Measurements from ENCODE around the gene MS4A18.

MS4A18 gene

GRCh38 chr11:60766547-60766946 lies 42.0 kb downstream of the MS4A18 start:
- no peak for DNase-seq

DNA sequence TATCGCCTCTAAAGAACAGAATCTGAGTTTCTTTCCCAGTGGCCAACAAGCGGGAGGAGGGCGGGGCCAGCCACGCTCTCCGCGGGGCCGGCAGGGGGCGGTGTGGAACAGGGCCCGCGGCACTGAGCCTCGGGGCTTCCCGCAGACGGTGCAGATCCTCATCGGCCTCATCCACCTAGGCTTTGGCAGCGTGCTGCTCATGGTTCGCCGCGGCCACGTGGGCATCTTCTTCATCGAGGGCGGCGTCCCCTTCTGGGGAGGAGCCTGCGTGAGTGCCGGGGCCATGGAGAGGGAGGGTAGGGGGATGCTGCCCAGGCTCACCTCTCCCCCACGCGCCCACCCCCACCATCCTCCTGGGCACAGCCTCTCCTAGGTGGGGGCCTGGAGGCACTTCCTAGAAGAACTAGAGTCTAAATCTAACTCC lies 42.9 kb downstream of the MS4A18 start:
- no peak for DNase-seq

DNA sequence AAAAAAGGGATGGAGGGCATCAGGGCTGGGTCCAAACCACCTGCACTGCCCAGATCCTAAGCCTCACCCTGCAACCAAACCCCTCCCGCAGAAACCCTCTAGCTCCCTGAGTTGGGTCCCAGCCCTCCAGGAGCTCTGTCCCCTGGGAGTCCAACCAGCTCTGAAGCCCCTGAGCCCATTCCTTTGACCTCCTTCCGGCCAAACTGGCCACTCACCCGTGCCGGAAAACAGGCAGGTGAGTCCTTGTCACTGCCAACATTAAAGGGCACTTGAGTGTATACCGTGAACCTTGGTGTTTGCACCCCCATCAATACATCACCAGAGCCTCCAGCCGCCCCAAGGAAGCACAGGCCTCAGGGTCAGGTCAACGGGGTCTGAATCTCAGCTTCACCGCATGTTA lies 43.7 kb downstream of the MS4A18 start:
- DNase-seq = no peak

- DNase-seq = no peak
Measured at GRCh38 chr11:60769273-60769672, 44.8 kb downstream of the MS4A18 start.

DNA sequence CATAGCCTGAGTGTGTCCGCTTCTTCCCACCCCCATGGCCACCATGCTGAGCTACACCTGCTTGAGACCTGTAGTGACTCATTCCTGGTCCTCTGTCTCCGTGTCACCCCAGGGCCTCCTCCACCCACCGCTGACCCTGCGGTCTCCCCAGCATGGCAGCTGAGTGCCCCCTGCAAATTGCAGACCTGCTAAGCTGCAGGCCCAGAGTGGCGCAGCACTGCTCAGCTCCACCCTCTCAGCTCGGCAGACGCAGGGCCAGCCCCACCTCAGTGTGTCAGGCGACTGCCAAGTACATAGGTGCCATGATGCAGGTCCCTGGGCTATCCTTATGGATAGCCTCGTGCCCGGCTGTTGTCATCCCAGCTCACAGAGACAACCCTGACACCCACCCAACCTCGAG lies 45.3 kb downstream of the MS4A18 start:
- no peak for DNase-seq

DNA sequence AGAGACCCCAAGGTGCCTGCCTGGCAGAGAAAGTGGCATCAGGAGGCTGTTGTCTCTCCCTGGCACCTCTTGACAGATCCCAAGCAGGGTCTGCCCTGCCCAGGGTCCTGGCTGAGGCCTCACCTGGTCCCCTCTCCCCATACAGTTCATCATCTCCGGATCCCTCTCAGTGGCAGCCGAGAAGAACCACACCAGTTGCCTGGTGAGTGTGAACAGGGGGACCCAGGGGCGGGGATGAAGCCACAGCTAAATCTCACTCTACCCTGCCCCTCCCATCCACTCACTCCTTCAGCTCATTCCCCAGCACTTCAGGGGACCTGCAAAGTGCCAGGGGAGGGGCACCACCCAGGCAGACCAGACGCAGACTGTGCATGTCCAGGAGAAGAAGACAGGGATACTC lies 46.6 kb downstream of the MS4A18 start:
- no peak for DNase-seq

GRCh38 chr11:60771879-60772525 lies 47.5 kb downstream of the MS4A18 start:
- no peak for DNase-seq

GRCh38 chr11:60772666-60773065 lies 48.1 kb downstream of the MS4A18 start:
- no peak for DNase-seq

DNA sequence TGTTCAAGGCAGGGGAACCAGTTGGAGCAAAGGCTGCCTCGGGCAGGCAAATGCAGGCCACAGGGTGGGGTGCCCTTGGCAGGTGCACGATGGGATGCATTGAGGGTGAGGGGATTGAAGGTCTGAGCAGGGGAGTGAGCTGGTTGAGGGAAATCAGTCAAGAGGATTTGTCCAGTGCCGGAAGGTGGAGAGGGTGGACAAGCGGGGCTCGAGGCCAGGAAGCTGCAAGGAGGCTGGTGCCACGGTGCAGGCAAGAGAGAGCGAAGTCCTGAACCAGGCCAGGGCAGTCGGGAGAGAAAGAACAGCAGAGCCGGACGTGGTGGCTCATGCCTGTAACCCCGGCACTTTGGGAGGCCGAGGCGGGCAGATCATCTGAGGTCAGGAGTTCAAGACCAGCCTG lies 50.2 kb downstream of the MS4A18 start:
- no peak for DNase-seq

- DNase-seq = peak in 49 of 51 donors; percentile 13 to 86 (median 58)
Measured at GRCh38 chr11:60775420-60775961, 51.0 kb downstream of the MS4A18 start.

DNA sequence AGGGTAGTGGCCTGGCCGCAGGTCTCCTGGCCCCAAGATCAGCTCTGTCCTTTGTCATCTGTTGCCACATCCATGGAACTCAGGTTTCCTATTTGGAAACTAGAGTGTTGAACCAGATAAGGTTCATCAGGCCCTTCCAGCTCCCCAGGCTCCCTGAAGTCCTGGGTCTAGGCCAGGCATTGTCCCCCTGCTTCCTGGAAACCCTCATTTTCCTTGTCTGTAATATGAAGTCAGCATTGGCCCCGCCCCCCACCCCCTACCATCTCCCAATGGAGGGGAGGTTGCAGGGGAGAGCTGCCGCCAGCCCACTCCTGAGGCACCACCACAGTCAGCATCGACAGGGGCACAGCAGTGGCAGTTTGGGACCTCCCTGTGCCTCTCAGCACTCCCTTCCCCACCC lies 51.6 kb downstream of the MS4A18 start:
- no peak for DNase-seq

DNA sequence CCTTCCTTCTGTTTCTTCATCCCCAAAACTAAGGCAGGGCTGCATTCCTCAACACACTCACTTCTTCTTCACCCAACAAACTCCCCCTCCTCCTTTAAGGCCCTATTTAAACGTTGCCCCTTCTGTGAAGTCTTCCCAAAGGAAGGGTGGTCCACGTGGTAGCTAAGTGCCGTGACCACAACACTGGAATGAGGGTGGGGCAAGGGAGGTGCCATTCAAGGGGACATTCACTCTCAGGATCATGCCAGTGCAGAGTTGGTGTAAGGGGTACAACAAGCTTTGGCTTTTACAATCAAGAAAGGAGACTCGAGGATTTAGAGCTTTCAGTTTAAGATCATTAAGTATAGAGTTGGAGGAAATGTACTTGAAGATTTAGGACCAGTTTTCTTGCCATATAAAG lies 52.6 kb downstream of the MS4A18 start:
- DNase-seq = no peak

- DNase-seq = no peak
Measured at GRCh38 chr11:60777572-60777971, 53.1 kb downstream of the MS4A18 start.

DNA sequence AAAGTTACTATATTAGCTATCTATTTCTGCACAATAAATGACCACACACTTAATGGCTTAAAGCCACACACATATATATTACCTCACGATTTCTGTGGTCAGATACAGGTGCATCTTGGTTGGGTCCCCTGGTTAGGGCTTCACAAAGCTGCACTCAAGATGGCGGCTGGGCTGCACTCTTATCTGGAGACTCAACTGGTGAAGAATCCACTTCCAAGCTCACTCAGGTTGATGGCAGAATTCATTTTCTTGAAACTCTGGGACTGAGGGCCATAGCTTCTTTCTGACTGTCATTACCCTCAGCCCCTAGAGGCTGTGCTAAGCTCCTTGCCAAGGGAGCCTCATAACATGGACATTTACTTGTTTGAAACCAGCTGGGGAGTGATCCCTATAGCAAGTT lies 55.5 kb downstream of the MS4A18 start:
- DNase-seq = no peak

DNA sequence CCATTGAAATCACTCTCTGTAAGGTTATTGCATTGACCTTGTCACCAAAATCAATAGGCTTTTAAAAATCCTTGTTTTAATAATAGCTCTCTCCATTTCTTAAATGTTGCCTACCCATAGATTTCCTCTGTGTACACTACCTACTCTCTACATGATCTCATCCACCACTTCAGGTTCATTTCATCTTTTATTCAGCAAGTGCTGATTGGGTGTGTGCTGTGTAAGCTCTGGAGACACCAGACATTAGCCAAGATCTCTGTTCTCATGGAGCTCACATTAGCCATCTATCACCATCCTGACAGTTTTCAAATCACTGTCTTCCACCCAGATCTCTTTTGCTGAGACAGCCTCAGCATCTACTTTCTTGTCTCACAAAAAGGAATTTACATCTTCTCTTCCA lies 56.3 kb downstream of the MS4A18 start:
- no peak for DNase-seq

DNA sequence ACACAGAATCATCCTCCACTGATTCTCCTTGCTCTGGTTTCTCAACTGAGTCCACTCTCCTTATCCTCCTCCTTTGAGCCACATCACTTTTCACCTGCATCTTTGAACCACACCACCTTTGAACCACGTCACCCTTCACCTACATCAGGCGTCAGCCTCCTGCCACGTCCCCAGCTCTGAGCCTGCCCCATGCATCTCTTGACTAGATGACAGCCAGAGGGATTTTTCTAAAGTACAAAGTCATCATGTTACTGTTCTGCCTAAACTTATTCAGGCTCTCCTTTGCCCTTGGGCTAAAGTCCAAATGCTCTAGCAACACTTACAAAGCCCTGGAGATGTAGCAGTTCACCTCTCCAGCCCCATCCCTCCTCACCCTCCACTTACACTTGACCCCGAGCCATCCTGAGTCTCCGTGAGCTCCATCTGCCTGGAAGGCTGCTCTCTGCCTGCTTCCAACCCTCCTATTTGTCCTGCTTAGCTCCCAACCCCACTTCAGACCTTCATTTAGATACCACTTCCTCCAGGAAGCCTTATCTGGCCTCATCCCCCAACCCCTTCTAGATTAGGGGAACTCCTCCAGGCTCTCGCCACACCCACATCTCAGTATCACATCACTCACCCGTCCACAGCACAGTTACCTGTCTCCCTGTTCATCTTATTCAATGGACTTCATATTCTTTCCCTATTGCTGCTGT lies 56.9 kb downstream of the MS4A18 start:
- no peak for DNase-seq

GRCh38 chr11:60781981-60782316 lies 57.4 kb downstream of the MS4A18 start:
- no peak for DNase-seq

- DNase-seq = no peak
Measured at GRCh38 chr11:60782393-60783140, 58.0 kb downstream of the MS4A18 start.

DNA sequence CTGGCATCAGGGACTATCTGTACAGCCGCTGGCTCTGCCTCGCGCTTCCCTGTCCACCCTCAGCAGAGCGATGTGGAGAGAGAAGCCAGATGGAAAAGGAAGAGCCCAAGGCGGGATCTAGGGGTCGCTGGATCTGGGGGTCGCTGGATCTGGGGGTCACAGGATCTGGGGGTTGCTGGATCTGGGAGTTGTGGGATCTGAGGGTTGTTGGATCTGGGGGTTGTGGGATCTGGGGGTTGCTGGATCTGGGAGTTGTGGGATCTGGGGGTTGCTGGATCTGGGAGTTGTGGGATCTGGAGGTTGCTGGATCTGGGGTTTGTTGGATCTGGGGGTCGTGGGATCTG lies 58.6 kb downstream of the MS4A18 start:
- no peak for DNase-seq

DNA sequence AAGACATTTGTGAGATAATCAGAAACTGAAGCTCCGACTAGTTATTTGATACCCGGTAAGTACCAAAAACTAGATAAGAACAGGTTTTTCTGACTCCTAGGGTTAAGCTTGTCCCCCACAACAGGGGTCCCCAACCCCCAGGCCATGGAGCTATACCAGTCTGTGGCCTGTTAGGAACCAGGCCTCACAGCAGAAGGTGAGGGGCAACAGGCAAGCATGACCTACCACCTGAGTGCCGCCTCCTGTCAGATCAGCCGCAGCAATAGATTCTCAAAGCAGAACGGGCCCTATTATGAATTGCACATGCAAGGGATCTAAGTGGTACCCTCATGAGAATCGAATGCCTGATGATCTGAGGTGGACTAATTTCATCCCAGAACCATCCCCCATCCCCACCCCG lies 59.4 kb downstream of the MS4A18 start:
- no peak for DNase-seq

GRCh38 chr11:60785136-60785535 lies 60.6 kb downstream of the MS4A18 start, which contains the start of gene MS4A10:
MS4A10 (plus strand) TSS chr11:60785333; CDS start chr11:60790336, 5,003 bp downstream.
- no peak for DNase-seq

GRCh38 chr11:60785806-60786361 lies 61.4 kb downstream of the MS4A18 start:
- peak in 2 of 51 donors; percentile 4 to 48 for DNase-seq

Data from hypothalamus (tissue), 51 donors.